Left lung (tissue), 10 donors: ENCODE measurements around the gene TMED5. TPM values are rescaled to one million over a fixed set of nuclear protein-coding genes. Genes with fewer than 3 reads are reported as not detected.

ENCODE experiments used
- ATAC-seq: fragments of 200-7000 bp; cut with Tn5 transposase; one replicate; pipeline ENCODE4 v1.9.1; 2020; ENCODE audit warnings: moderate library complexity
- DNase-seq, 4 donors: peaks; one replicate each; pipeline ENCODE4 v3.0.0-alpha.2; 2013 to 2020
- H3K27ac ChIP-seq, 2 donors: fragments of 200-600 bp; sonication (generic) in 1 of 2; one replicate each; pipeline versions ENCODE4 v1.5.0 to v1.8.0; 2020 to 2021
- H3K27me3 ChIP-seq, 2 donors: fragments of 200-600 bp; sonication (generic) in 1 of 2; one replicate each; pipeline versions ENCODE4 v1.5.0 to v1.8.0; 2020 to 2021
- H3K36me3 ChIP-seq, 2 donors: fragments of 200-600 bp; sonication (generic) in 1 of 2; one replicate each; pipeline versions ENCODE4 v1.5.0 to v1.8.0; 2020 to 2021
- H3K4me1 ChIP-seq, 2 donors: fragments of 200-600 bp; one replicate each; pipeline ENCODE4 v1.8.0; 2021
- H3K4me3 ChIP-seq, 2 donors: fragments of 200-600 bp; sonication (generic) in 1 of 2; one replicate each; pipeline versions ENCODE4 v1.5.0 to v1.8.0; 2020 to 2021; ENCODE audit warnings: mild to moderate bottlenecking in 1 of 2
- H3K9me3 ChIP-seq, 2 donors: fragments of 200-600 bp; sonication (generic) in 1 of 2; one replicate each; pipeline versions ENCODE4 v1.5.0 to v1.8.0; 2020 to 2021
- intact Hi-C, 2 donors: fragments of 100-400 bp; cut with DNase I; formaldehyde crosslinking; loops; one replicate each; pipeline versions ENCODE4 v1.11.2 to v1.14.2; 2022
- polyA plus RNA-seq, 6 donors: library from polyadenylated mRNA; unstranded; fragments of 120-200 nt; gene quantifications; one replicate each; pipeline ENCODE4 v1.2.1, GENCODE V29; 2013; ENCODE audit not compliant: insufficient read length in 6 of 6
- total RNA-seq, 2 donors: library from RNA; stranded (reverse); fragmentation: NEBNext Ultra II Directional; extraction: Animal tissue kit (Norgen Biotek cat#: 25700); gene quantifications; one replicate each; pipeline ENCODE4 v1.2.1, GENCODE V29; 2021
- TF ChIP-seq, protein P1 (sequence below), 2 donors: fragments of 200-600 bp; sonication (generic) in 1 of 2; IDR thresholded peaks; one replicate each; pipeline versions ENCODE4 v1.5.0 to v1.8.0; 2021; ENCODE audit warnings: antibody characterized with exemption in 2 of 2
- donor health status: DM: no; HTN: yes; CAD: no.
- donor health status: DM: no; HTN: no; CAD: no.

The TMED5 gene
- total and polyA plus RNA-seq, 8 donors = 42.6 to 95.5 (median 52.6) TPM

DNA sequence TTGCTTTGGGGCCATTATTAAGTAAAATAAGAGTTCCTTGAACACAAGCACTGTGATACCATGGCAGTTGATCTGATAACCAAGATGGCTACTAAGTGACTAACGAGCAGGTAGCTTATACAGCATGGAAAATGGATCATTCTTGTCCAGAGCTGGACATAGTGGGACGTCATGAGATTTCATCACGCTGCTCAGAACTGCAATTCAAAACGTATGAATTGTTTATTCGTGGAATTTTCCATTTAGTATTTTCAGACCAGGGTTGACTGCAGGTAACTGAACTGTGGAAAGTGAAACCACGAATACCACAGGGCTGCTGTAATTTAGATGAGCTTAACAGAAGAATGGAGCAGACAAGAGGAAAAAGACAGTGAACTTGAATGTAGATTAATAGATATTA is 39.2 kb upstream of the TMED5 start:
- TF ChIP-seq, protein P1, sequence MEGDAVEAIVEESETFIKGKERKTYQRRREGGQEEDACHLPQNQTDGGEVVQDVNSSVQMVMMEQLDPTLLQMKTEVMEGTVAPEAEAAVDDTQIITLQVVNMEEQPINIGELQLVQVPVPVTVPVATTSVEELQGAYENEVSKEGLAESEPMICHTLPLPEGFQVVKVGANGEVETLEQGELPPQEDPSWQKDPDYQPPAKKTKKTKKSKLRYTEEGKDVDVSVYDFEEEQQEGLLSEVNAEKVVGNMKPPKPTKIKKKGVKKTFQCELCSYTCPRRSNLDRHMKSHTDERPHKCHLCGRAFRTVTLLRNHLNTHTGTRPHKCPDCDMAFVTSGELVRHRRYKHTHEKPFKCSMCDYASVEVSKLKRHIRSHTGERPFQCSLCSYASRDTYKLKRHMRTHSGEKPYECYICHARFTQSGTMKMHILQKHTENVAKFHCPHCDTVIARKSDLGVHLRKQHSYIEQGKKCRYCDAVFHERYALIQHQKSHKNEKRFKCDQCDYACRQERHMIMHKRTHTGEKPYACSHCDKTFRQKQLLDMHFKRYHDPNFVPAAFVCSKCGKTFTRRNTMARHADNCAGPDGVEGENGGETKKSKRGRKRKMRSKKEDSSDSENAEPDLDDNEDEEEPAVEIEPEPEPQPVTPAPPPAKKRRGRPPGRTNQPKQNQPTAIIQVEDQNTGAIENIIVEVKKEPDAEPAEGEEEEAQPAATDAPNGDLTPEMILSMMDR (IDR thresholded peaks at IDR 0.05) = no peak
- Histone ChIP-seq H3K4me3 (no peak overlapping the region), H3K4me1 (no peaks in the 10 kb centered on the region), H3K27ac (no peak overlapping the region), H3K36me3 (peaks cover 0 to 28% of the 10 kb centered on the region in 2 donors), H3K9me3 (no peaks in the 10 kb centered on the region), H3K27me3 (no peaks in the 10 kb centered on the region)
- intact Hi-C loops = no loop called here
- DNase-seq (no peak), ATAC-seq (no peak)

DNA sequence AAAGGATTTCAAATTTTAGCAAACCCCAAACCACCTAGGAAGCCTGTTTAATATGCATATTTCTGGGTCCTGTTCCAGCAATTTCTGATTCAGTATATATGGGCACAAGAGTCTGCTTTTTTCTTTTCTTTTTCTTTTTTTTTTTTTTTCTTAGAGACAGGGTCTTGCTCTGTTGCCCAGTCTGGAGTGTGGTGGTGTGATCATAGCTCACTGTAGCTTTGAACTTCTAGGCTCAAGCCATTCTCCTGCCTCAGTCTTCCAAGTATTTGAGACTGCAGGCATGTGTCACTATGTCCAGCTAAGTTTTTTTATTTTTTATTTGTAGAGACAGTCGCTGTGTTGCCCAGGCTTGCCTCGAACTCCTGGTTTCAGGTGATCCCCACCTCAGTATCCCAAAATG is 35.1 kb upstream of the TMED5 start:
- Histone ChIP-seq H3K4me3 (no peak overlapping the region), H3K27ac (no peak overlapping the region), H3K36me3 (peaks cover 0 to 20% of the 10 kb centered on the region in 2 donors), H3K4me1 (no peaks in the 10 kb centered on the region), H3K27me3 (no peaks in the 10 kb centered on the region), H3K9me3 (no peaks in the 10 kb centered on the region)
- intact Hi-C loops = no loop called here
- DNase-seq (no peak), ATAC-seq (no peak)
- TF ChIP-seq, protein P1 (IDR thresholded peaks at IDR 0.05) = no peak

DNA sequence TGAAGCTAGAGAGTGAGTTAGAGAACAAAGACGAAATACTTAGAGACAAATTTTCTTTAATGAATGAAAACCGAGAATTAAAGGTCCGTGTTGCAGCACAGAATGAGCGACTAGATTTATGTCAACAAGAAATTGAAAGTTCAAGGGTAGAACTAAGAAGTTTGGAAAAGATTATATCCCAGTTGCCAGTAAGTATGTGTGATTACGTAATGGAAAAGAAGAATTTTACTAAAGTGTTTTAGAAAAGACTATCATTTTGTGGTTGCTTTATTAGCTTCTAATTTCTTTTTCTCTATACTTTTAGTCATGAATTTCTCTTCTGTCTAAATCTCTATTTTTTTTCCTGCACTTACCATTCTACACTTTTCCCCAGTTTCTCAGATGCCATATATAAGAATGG is 27.0 kb upstream of the TMED5 start:
- DNase-seq (peak in 1 of 4 donors; percentile 3), ATAC-seq (peak; percentile 47)
- H3K9me3 ChIP-seq = no peaks in the 10 kb centered on the region
- peaks cover 0 to 16% of the 10 kb centered on the region in 2 donors for H3K36me3 ChIP-seq
- H3K27me3 ChIP-seq = no peaks in the 10 kb centered on the region
- intact Hi-C loops = no loop called here
- H3K27ac ChIP-seq = peak overlapping the region in 1 of 2 donors; percentile 22
- no peaks in the 10 kb centered on the region for H3K4me1 ChIP-seq
- TF ChIP-seq, protein P1 (IDR thresholded peaks at IDR 0.05) = no peak
- no peak overlapping the region for H3K4me3 ChIP-seq

DNA sequence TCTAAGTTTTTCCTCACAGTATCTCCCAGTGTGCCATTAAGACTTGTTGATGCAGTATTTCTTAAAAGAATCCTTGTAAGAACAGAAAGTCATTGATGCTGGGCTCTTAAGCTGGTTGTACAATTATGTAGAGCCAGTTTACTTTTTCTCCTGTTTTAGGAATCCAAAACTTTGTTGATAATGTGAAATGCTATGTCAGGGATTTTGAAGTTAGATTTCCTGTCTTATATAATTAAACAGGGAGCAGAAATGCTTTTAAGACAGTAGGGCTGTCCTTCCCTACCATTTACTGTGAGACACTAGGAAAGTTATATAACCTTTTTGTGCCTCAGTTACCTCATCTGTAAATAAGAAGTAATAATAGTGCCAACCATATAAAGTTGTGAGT is 26.3 kb upstream of the TMED5 start:
- intact Hi-C loops = no loop called here
- peaks cover 0 to 21% of the 10 kb centered on the region in 2 donors for H3K36me3 ChIP-seq
- no peaks in the 10 kb centered on the region for H3K27me3 ChIP-seq
- H3K27ac ChIP-seq = peak overlapping the region in 1 of 2 donors; percentile 22
- DNase-seq (no peak), ATAC-seq (peak; percentile 33)
- no peaks in the 10 kb centered on the region for H3K4me1 ChIP-seq
- no peaks in the 10 kb centered on the region for H3K9me3 ChIP-seq
- no peak overlapping the region for H3K4me3 ChIP-seq
- TF ChIP-seq, protein P1 (IDR thresholded peaks at IDR 0.05) = no peak

DNA sequence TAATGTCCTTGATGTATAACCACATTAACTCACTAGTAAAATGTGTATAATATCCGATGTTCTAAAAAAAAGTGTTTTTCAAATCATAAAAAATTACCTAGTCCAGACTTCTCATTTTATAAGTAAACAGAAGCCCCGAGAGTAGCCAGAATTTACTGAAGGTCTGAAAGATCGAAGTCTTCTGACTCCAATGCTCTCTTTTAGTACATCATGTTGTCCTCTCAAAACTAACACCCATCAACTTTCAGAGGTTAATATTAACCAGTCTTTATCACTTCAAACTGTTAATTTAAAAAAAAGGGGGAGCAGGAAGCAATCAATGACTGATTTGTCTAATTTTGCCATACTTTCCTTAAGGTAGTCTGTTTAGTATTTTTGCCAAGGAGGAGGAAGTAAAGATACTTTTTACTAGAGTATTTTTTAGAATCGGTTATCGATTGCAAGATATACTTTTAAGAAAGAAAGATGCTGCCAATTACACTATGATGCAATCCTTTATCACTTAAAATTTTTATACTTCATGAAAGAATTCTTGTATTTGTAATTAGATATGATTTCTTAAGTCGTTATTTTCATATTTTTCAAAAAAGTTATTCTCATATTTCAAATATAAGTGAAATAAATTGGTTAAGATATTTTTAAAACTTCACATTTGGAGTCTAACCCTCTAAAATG is 25.8 kb upstream of the TMED5 start:
- TF ChIP-seq, protein P1 (IDR thresholded peaks at IDR 0.05) = no peak
- intact Hi-C loops = no loop called here
- DNase-seq (no peak), ATAC-seq (no peak)
- Histone ChIP-seq H3K9me3 (no peaks in the 10 kb centered on the region), H3K4me1 (no peaks in the 10 kb centered on the region), H3K27ac (peak overlapping the region in 1 of 2 donors; percentile 22), H3K27me3 (no peaks in the 10 kb centered on the region), H3K36me3 (peaks cover 0 to 21% of the 10 kb centered on the region in 2 donors), H3K4me3 (no peak overlapping the region)
